ENCODE measurements around the gene ZNF451.
"Not testable (repeated sequence)": the region's sequence is repeated elsewhere in the genome, so short reads cannot be mapped to it uniquely, and the experiment has no call there.

Gene ZNF451

GRCh38 chr6:57089687-57090457, at the start of gene ZNF451:
ZNF451 (plus strand) TSS chr6:57090188; CDS start chr6:57090254, 66 bp downstream.
- DNase-seq, result peak; percentile 99

- DNase-seq, result not testable (repeated sequence)
Measured at GRCh38 chr6:57044061-57044460, 45.9 kb upstream of the ZNF451 start.

- no peak for DNase-seq
Measured at GRCh38 chr6:57044568-57044967, 45.4 kb upstream of the ZNF451 start.

- peak; percentile 95 for DNase-seq
Measured at GRCh38 chr6:57046332-57047256, 43.4 kb upstream of the ZNF451 start, which contains the start of gene KIAA1586. KIAA1586 (plus strand) TSS chr6:57046693; CDS start chr6:57046756, 63 bp downstream.

- DNase-seq, result not testable (repeated sequence)
Measured at GRCh38 chr6:57047257-57047585, 42.8 kb upstream of the ZNF451 start.

GRCh38 chr6:57047859-57048258, 42.1 kb upstream of the ZNF451 start:
- DNase-seq, result not testable (repeated sequence)

- DNase-seq, result no peak
Measured at GRCh38 chr6:57048577-57048976, 41.4 kb upstream of the ZNF451 start.

- DNase-seq, result no peak
Measured at GRCh38 chr6:57063847-57064246, 26.1 kb upstream of the ZNF451 start.

- no peak for DNase-seq
Measured at GRCh38 chr6:57064809-57065208, 25.2 kb upstream of the ZNF451 start.

GRCh38 chr6:57068061-57068460, 21.9 kb upstream of the ZNF451 start:
- DNase-seq, result no peak

GRCh38 chr6:57069228-57069627, 20.8 kb upstream of the ZNF451 start:
- DNase-seq, result no peak

GRCh38 chr6:57069920-57070331, 20.1 kb upstream of the ZNF451 start:
- no peak for DNase-seq

GRCh38 chr6:57072108-57072507, 17.9 kb upstream of the ZNF451 start:
- no peak for DNase-seq

- DNase-seq, result no peak
Measured at GRCh38 chr6:57074383-57074782, 15.6 kb upstream of the ZNF451 start.

GRCh38 chr6:57075092-57075491, 14.9 kb upstream of the ZNF451 start:
- no peak for DNase-seq

GRCh38 chr6:57078531-57079207, 11.3 kb upstream of the ZNF451 start:
- no peak for DNase-seq

- DNase-seq, result no peak
Measured at GRCh38 chr6:57085471-57085870, 4.5 kb upstream of the ZNF451 start.

- no peak for DNase-seq
Measured at GRCh38 chr6:57086843-57087242, 3.1 kb upstream of the ZNF451 start.

- no peak for DNase-seq
Measured at GRCh38 chr6:57087916-57088315, 2.1 kb upstream of the ZNF451 start.

GRCh38 chr6:57089265-57089664, 723 bp upstream of the ZNF451 start:
- no peak for DNase-seq

GRCh38 chr6:57090458-57091067, 575 bp downstream of the ZNF451 start:
- not testable (repeated sequence) for DNase-seq

GRCh38 chr6:57091375-57091774, 1.4 kb downstream of the ZNF451 start:
- DNase-seq, result not testable (repeated sequence)

- no peak for DNase-seq
Measured at GRCh38 chr6:57094689-57095088, 4.7 kb downstream of the ZNF451 start.

Measured in left hindlimb (tissue), 1 donor.